Cardiac muscle cell (in vitro differentiated cells and primary cell): ENCODE measurements around the gene ADCK2. TPM values are rescaled to one million over a fixed set of nuclear protein-coding genes. Genes with fewer than 3 reads are reported as not detected.

Experiments
- DNase-seq, 2 donors: peaks; one replicate each; pipeline versions ENCODE4 v3.0.0 to v3.0.0-alpha.2; 2010 to 2017; ENCODE audit warnings: low read depth in 1 of 2, low spot score in 1 of 2
- H3K27ac ChIP-seq: fragments of 200-600 bp; sonication (generic); 2 replicates; pipeline ENCODE4 v1.5.1; 2016
- H3K27me3 ChIP-seq: fragments of 200-600 bp; sonication (generic); 2 replicates; pipeline ENCODE4 v1.6.0; 2016; ENCODE audit warnings: control low read depth
- H3K36me3 ChIP-seq: fragments of 200-600 bp; sonication (generic); 2 replicates; pipeline ENCODE4 v1.5.1; 2016; ENCODE audit warnings: control low read depth
- H3K4me1 ChIP-seq: fragments of 200-600 bp; sonication (generic); 2 replicates; pipeline ENCODE4 v1.8.1; 2017; ENCODE audit warnings: low read depth, mild to moderate bottlenecking, mixed run types
- H3K4me3 ChIP-seq: fragments of 200-600 bp; sonication (generic); 2 replicates; pipeline ENCODE4 v1.5.1; 2016; ENCODE audit warnings: mild to moderate bottlenecking
- H3K9me3 ChIP-seq: fragments of 200-600 bp; sonication (generic); 2 replicates; pipeline ENCODE4 v1.5.1; 2017; ENCODE audit warnings: low read depth, mild to moderate bottlenecking, control low read depth
- CTCF ChIP-seq: IDR thresholded peaks from 2 replicates; pipeline ENCODE4 v1.5.1; 2012; ENCODE audit warnings: low read depth, mild to moderate bottlenecking, low read length
- polyA plus RNA-seq: library from polyadenylated mRNA; unstranded; fragments of >200 nt; fragmentation: Nextera tagmentation; extraction: Ambion mirVana; gene quantifications from 2 replicates; pipeline ENCODE4 v1.2.1, GENCODE V29; 2016
- total RNA-seq: library from RNA; depleted of rRNA; stranded (reverse); fragments of >200 nt; gene quantifications from 2 replicates; pipeline ENCODE4 v1.2.3, GENCODE V29; 2016

Gene ADCK2
- total and polyA plus RNA-seq, 2 experiments from 2014 or later = 13.9 to 31.1 TPM

GRCh38 chr7:140678081-140678815, 5.5 kb downstream of the ADCK2 start:
- Histone ChIP-seq H3K36me3 (peaks cover 4% of the 10 kb centered on the region), H3K9me3 (no peaks in the 10 kb centered on the region), H3K27me3 (no peaks in the 10 kb centered on the region), H3K4me1 (no peaks in the 10 kb centered on the region), H3K27ac (no peak overlapping the region), H3K4me3 (no peak overlapping the region)
- no peak for DNase-seq
- TF ChIP-seq CTCF = no peak

- H3K36me3 ChIP-seq = peaks cover 4% of the 10 kb centered on the region
- no peak overlapping the region for H3K4me3 ChIP-seq
Observed at GRCh38 chr7:140678816-140679130, 6.0 kb downstream of the ADCK2 start.

GRCh38 chr7:140679186-140679585, 6.4 kb downstream of the ADCK2 start:
- no peak for DNase-seq
- Histone ChIP-seq H3K9me3 (no peaks in the 10 kb centered on the region), H3K4me3 (no peak overlapping the region), H3K4me1 (no peaks in the 10 kb centered on the region), H3K27me3 (no peaks in the 10 kb centered on the region), H3K27ac (no peak overlapping the region), H3K36me3 (peaks cover 4% of the 10 kb centered on the region)
- TF ChIP-seq CTCF = no peak

More at GRCh38 chr7:140678816-140679130, 6.0 kb downstream of the ADCK2 start:
- H3K27ac ChIP-seq = no peak overlapping the region
- H3K27me3 ChIP-seq = no peaks in the 10 kb centered on the region
- no peak for TF ChIP-seq CTCF
- H3K9me3 ChIP-seq = no peaks in the 10 kb centered on the region
- DNase-seq = no peak
- no peaks in the 10 kb centered on the region for H3K4me1 ChIP-seq

GRCh38 chr7:140680886-140681285, 8.1 kb downstream of the ADCK2 start:
- H3K4me1 ChIP-seq = no peaks in the 10 kb centered on the region
- TF ChIP-seq CTCF = no peak
- peaks cover 4% of the 10 kb centered on the region for H3K36me3 ChIP-seq
- no peak for DNase-seq
- no peak overlapping the region for H3K4me3 ChIP-seq
- H3K27me3 ChIP-seq = no peaks in the 10 kb centered on the region
- no peaks in the 10 kb centered on the region for H3K9me3 ChIP-seq
- H3K27ac ChIP-seq = no peak overlapping the region

- TF ChIP-seq CTCF = no peak
- H3K4me3 ChIP-seq = no peak overlapping the region
- no peak overlapping the region for H3K27ac ChIP-seq
- no peak for DNase-seq
- H3K27me3 ChIP-seq = no peaks in the 10 kb centered on the region
- H3K4me1 ChIP-seq = no peaks in the 10 kb centered on the region
- H3K9me3 ChIP-seq = no peaks in the 10 kb centered on the region
- H3K36me3 ChIP-seq = peaks cover 4% of the 10 kb centered on the region
Observed at GRCh38 chr7:140681766-140682165, 9.0 kb downstream of the ADCK2 start.
